GM18508 (cell line): ENCODE results near the gene PHF21A.
"Not testable (repeated sequence)": the region's sequence is repeated elsewhere in the genome, so short reads cannot be mapped to it uniquely, and the experiment has no call there.

Source experiments
- ATAC-seq: cut with Tn5 transposase; IDR thresholded peaks from one replicate; pipeline ENCODE4 v1.9.1; 2021; ENCODE audit warnings: moderate number of reproducible peaks; ENCODE audit not compliant: insufficient read depth, unreplicated experiment

The PHF21A gene

DNA sequence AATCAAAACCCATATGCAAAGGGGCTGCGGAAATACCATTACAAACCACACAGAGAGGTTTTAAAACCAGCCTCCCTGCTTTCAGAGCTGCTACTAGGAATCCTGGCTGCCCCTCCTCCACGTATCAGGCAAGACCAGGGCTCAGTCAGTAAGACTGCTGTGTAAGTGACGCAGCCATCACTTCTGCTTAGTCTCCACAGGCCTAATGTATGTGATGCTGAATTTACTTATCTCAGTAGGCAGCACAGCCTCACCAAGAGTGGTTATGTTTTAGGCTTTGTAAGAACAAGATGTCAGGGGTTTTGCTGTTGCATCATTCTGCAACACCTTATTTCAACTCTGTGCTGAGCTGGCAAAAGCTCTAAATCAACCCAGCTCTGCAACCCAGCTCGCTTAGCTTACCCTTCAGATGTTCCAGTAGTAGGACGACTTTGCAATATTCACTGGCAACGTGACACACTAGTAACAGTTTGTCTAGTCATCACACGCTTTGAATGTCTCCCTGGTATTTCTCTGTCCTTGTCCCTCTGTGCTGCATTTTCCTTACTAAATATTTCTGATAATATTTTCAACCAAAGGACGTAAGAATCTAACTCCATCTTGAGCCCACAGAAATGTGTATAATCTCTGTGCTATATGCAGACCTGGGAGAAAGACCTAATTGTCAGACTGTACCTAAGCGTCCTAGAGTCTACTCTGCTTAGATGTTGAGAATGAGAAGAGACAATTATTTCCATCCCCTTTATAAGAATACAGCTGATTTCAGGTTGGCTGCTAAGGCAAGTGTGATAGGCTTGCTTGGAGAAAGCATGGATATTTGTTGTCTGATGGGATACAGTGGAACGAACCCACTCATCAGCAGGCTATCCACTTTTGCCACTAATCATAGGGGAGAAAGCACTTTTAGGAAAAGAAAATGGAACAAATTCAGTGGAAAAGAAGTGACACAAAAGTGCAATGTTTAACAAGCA, 126.6 kb downstream of the PHF21A start:
- ATAC-seq = no peak

DNA sequence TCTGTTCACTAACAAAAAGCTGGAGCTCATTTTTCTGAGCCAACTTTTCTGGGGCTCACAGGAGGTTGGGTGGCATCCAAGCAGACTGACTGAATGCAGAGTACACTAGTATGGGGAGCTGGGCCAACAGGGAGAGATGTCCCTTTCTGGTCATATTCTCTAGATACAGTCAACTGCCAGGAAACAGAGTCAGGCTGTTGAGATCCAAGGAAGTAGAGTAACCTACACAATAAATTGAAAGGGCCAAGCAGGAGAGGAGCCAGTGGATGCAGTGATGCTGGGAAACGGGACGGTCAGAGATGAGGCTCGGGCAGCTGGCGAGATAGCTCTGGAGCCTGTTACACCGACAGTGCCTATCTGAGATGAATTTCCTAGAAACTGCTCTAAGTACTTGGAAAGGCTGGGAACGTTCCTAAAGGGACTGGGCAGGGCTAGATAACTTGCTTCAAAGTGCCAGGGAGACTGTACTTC, 127.7 kb downstream of the PHF21A start:
- no peak for ATAC-seq

DNA sequence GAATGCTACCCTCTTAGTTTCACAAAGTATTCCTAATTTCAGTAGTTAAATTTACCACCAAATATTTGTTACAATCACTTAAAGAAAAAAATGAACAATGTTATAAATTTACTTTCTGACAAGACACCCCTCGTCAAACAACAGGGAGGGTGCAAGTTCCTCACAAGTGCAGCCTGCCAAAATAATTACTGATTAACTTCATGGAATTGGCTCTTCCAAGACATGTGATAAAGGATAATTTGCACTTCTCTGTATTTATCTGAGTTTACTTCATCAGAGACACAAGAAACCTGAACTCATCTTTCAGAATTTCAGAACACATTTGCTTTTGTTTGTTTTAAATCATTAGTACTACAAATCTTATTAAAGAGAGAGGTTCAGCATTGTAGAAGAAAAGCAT, 132.3 kb downstream of the PHF21A start:
- no peak for ATAC-seq

DNA sequence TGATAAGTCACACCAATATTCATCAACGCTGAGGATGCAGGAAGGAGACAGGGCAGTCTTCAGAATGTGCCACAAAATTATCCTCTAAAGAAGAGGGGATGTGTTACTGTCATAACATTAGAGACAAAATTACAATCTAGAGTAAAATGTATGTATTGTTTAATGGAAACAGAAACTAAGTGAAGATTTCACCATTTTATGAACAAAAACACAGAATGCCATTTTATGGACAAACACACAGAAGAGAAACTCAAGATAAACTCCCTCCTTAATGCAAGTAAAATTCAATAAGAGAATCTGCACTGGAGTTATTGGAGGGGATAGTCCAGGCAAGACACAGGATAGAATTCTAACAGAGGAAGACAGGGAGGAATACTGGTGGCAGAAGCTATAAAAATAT, 136.0 kb downstream of the PHF21A start:
- no peak for ATAC-seq

DNA sequence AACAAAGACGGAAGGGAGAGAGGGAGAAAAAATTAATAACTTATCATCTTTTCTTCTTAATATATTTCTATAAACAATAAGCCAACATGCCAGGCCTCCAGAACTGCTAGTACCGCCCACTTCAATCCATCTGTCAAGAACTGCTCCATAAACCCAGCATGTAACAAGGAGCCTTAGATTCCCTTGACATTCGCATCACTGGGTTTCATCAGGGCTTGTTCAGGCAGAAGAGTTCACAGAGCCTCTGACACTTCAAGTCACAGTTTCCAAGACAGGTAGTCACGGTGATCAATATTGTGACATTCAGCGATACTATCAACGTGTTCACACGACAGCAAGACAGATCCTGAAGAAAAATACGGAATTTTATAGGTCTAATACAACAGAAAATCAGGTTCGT, 137.1 kb downstream of the PHF21A start:
- no peak for ATAC-seq

DNA sequence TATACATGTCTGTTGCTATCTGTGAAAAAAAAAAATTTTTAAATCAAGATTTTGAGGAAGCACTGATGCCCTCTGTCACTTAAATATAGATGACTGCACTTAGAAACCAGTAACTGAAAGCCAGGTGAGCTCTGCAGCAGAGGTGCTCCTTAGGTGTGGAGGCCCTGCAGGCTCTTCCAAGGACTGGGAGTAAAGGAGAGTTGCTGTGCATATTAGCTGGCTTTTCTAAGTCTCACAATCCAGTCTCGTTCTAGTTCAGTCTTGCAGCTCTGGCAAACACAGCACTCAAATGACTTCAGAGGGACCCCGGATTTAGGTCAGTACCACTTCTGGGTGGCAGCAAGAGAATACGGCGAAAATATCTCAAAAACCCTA, 137.8 kb downstream of the PHF21A start:
- ATAC-seq = no peak

DNA sequence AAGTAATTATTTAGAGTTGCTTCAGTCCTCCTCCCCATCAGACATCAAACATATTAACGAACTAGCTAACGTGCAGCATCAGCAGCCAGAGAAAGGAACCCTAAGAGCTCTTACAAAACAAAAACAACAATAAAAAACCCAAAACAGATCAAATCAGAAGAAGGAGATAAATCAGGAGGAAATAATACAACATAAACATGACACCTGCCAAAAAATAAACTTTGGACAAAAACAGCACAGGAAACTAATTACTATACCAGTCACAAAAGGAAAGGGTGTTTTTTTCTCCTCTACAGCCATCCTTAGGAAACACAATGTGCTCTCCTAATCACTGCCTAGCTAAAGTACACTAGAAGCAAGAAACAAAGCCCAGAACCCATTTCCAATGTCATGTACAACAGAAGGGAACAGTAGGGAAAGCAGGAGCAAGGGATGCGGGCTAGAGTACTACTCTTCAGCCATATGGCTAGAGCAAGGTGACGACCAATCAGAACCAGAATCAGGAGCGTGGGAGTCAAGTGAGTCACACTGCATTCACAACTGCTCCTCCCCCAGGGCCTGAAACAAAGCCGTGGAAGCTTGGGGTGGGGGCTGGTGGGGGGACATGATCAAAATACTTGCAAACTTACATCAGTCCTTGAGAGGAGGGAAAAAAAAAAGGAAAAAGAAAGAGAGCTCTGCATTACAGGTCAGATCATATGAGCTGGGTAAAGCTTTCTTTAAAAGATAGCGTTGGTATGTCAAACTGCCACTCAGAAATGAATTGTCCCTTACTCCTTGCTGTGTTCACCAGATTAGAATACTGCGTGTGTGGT, 138.4 kb downstream of the PHF21A start:
- ATAC-seq = no peak

DNA sequence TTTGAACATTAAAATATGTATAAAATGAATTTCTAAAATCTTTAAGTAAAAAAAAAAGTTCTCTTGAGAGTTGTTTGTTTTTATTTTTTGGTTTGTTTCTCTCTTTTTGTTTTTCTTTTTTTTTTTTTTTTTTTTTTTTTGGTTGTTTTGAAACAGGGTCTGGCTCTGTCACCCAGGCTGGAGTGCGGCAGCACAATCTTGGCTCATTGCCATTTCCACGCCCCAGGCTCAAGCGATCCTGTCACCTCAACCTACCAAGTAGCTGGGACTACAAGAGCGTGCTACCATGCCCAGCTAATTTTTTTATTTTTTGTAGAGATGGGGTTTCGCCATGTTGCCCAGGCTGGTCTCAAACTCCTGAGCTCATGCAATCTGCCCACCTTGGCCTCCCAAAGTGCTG, 139.4 kb downstream of the PHF21A start:
- ATAC-seq = not testable (repeated sequence)

DNA sequence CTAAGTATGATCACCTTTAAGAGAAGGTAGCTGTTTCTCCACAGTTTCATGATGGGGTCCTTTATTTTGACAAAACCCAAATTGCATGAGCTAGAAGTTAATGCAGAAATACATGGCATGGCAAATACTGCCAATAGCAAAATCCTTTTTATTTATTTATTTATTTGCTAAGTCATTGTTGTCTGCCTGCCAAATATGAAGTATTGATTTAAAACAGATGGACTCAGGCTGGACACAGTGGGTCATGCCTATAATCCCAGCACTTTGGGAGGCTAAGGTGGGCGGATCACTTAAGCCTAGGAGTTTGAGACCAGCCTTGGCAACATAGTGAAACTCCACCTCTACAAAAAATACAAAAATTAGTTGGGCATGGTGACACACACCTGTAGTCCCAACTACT, 146.4 kb downstream of the PHF21A start:
- ATAC-seq = no peak

DNA sequence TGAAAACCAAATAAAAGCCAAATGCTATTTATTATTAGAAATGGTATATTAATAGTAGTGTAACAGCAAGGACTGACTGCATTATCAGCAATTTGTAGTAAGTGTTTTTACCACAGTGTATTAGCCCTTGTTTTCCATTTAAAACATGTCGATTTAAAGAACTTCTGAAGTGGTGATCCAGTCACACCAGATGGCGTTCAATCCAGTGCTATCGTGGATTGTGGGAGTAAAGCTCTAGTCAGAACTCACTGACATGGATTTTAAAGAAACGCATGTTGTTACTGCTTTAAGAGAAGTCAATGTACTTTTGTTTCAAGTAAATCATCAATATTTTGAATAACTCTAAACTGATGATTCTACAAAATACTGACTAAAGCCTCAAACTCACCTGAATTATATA, 147.7 kb downstream of the PHF21A start:
- ATAC-seq = no peak

DNA sequence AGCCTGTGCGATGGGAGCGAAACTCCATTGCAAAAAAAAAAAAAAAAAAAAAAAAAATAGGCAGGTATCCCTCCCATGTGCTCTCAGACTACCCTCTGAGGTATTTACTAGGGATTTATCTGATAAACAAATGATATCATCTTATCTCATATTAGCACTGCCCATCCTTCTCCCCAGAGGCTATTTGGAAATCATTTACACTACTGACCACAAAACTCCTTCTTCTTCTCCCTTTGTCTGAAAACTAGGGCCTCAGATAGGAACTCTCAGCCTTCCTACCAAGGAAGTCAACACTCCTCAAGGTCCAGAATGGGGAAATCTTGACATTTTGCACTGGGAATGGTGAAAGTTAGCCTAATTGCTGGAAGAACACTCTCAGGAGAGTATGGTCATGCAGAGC, 152.4 kb downstream of the PHF21A start:
- no peak for ATAC-seq

DNA sequence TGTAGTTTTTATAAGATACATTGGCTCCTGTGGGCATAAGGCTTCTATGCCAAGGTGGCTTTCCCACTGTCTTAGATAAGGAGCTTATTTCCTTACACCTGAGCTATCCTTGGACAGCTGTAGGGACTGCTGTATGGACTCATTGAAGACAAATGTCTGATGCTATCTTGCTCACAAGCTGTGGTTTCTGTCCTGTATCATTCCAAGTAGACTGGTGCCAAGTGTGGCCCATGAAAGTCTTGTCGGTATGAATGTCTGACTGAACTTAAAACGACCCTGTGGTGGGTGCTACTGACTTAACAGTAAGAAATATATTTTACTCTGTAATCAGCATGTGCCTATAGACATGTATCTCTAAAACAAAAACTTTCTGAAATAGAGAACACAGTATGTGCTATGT, 153.7 kb downstream of the PHF21A start:
- ATAC-seq = no peak

DNA sequence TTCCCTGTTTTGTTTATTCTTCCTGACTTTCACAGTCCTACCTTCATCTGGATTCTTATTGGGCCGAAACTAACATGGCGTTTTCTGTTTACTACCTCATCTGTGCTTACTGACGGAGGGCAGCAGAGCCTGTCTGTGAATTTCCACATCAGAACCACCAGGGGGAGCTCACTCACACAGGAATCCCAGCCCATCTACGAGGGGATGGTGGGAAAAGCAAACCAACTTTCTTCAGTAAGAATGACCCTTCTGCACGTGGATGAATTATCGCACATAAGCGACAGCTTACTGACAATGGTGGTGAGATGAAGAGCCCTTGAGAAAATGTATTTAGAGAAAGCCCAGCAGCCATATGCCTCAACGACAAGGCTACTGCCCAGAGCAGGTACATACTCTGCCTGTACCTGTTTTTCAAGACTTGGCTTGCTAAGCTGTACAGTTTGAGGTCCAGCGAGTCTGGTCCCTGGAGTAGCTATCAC, 156.3 kb downstream of the PHF21A start:
- no peak for ATAC-seq

DNA sequence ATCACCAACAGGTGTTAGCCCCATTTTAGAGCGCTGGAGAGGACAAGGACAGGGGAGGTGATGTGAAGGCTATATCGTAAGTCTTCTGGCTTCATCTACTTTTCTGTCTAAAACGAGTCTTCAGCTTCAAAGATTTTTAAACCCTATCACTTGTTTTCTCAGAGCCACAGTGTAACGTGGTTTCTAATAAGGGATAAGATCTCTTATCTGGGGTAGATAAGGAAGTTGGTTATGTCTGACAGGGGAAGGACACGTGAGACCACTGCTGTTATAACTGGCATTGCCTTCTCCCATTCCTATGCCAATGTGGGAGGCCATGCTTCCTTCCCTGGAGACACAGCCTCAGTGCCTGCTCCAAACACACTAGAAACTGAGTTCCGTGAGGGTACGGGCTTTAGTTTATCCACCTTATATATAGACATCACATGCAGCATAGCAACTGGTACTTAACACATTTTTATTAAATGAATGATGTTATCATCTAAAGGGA, 159.5 kb downstream of the PHF21A start:
- ATAC-seq = no peak

DNA sequence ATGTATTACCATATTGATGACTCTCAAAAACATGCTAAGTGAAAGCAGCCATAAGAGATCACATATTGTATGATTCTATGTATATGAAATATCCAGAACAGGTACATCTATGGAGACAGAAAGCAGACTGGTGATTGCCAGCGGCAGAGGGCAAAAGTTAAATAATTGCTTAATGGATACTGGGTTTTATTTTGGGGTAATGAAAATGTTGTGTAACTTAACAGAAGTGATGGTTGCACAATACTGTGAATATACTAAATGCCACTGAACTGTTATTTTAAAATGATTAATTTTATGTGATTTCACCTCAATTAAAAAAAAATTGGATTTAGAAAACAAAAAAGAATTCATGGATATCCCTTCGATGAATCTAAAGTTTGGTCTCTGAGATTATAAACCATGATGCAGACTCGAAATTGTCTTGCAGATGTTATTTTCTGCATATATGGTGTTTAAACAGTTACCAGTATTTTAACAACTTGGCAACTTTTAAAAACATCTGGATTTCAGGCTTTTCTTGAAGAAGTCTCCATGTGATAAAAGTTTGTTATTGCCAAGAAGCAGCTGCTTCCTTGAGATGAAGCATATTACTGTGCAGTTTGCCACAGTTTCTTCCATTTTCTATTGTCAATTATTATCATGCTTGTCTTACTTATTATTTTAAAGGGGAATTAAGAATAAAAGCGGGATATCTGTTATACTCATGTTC, 160.7 kb downstream of the PHF21A start:
- no peak for ATAC-seq

DNA sequence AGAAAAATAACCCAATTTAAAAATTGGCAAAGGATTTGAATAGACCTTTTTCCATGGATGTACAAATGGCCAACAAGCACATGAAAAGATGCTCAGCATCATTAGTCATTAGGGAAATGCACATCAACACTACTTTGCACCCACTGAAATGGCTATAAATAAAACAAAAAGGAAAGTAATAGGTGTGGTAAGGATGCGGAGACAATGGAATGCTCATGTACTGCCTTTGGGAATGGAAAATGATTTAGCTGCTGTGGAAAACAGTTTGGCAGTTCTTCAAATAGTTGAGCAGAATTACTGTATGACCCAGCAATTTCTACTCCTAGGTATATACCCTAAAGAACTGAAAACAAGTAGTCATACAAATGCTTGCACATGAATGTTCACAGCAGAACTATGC, 161.4 kb downstream of the PHF21A start:
- no peak for ATAC-seq

DNA sequence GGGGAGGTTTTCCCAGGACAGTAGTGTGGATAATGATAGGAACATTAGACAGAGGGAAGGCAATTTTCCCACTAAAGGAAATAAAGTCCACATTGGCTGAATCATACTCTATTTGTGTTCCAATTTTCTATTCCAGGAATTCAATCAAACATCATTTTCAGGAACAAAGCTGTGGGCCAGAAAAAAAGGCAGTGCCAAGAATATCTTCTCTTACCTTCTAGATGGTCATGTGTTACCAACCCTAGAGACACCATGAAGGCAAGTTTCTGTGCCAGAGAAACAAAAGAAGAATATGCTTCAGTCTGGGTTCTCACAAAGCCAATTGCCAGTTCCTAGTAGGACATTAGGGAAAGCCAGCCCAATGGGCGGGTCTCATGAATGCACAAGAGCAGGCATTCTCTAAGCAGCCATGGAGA, 171.3 kb downstream of the PHF21A start:
- no peak for ATAC-seq

DNA sequence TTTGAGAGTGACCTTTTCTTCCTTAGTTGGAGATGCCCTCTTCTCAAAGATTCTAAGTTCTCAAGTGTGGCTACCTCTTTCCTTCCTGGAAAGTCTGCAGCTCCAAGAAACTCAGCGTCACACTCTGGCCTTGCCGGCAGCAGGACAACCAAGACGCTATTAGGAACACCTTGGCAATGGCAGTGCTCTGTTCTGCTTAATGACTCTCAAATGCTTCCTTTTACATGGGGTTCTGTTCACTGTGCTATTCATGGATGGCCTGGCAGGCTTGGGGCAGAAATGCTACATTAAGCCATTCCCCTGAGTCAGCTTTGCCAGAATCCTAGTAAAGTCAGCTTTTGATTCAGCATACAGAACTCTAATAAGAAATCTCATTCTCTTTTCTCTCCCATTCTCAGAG, 172.9 kb downstream of the PHF21A start:
- no peak for ATAC-seq

DNA sequence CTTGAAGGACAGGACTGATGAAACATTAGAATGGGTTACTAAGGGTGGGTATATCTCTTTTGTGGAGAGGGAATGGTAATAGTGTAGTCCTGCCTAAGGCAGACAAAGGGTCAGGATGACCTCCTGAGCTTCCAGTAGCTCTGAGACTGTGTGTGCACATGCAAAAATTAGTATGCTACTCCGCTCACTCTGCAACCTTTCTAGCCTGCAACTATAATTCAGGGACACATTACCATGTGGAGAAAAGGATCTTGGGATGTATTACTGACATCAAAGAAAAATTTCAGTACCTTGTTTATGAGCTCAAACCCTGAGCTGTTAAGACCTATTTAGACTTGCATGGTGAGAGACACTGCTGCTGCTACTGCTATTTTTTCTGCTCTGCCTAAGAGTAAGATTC, 173.4 kb downstream of the PHF21A start:
- no peak for ATAC-seq

DNA sequence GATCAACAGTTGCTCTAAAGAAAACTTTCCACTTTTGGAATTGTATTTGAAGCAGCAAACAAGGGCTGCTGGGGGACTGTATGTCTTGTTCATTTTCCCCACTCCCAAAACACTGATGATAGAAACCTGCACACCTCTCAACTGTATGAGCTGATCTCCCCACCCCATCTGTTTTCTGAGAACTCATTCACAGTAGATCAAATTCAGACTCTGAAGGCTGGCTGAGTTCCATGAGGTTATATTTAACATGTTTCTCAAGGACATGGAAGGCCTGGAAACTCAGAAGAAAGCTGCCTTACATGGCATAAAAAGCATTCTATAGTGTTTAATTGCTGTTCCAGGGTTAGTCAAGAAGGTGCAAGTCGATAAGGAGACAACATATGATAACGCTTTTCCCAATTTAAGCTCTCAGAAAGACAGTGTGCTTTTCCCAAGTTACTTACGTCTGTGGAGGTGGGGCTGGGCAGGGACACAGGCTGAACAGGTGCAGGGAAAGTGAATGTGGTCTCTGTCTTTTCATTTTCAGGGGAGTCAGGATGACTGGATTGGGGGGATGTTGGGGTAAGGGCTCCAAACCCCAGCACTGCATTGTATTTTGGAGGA, 175.8 kb downstream of the PHF21A start:
- no peak for ATAC-seq
